Panc1 (cell line): ENCODE measurements around the gene NGEF.

ENCODE experiments used
- CTCF ChIP-seq: fragments of 450-650 bp; IDR thresholded peaks from 2 replicates; pipeline ENCODE4 v1.5.1; 2017; ENCODE audit warnings: mild to moderate bottlenecking
- POLR2AphosphoS5 ChIP-seq: IDR thresholded peaks from 2 replicates; pipeline ENCODE4 v1.6.1; 2012; ENCODE audit warnings: mild to moderate bottlenecking, low read depth, low read length, moderate library complexity
- REST ChIP-seq, 2 experiments: IDR thresholded peaks; 2 replicates each; pipeline ENCODE4 v1.6.1; 2011 to 2012; ENCODE audit warnings: low read depth in 2 of 2, control low read depth in 1 of 2, low read length in 1 of 2, mild to moderate bottlenecking in 1 of 2, moderate library complexity in 1 of 2; ENCODE audit not compliant: insufficient read depth in 1 of 2

- no peak for TF ChIP-seq CTCF
- TF ChIP-seq REST (IDR thresholded peaks at IDR 0.05; ENCODE audit: insufficient read depth in 1 of 2, low read depth in 2 of 2, low read length in 1 of 2), result no peak
- no peak for TF ChIP-seq POLR2AphosphoS5
Observed at GRCh38 chr2:232888099-232888836, 124.8 kb downstream of the NGEF start.
